Mononuclear cell (primary cell): ENCODE data around the gene ZEB2. TPM values are rescaled to one million over a fixed set of nuclear protein-coding genes. Genes with fewer than 3 reads are reported as not detected.

Experiments used
- H3K27me3 ChIP-seq: 2 replicates; pipeline ENCODE4 v1.6.0; 2011; ENCODE audit warnings: low read length, control low read depth; ENCODE audit not compliant: insufficient read depth
- H3K4me1 ChIP-seq: 2 replicates; pipeline ENCODE4 v1.5.1; 2011; ENCODE audit warnings: mild to moderate bottlenecking, low read length, control low read depth; ENCODE audit not compliant: insufficient read depth
- H3K4me3 ChIP-seq: 2 replicates; pipeline ENCODE4 v1.5.1; 2011; ENCODE audit warnings: mild to moderate bottlenecking, low read length, moderate library complexity
- H3K9me3 ChIP-seq: 2 replicates; pipeline ENCODE4 v1.5.1; 2011; ENCODE audit warnings: low read depth, mild to moderate bottlenecking, control low read depth, low read length
- total RNA-seq: library from RNA; depleted of rRNA; stranded (reverse); fragments of >200 nt; gene quantifications from one replicate; pipeline ENCODE4 v1.2.3, GENCODE V29; 2012

ZEB2 gene
- total RNA-seq, 1 donor = 511 TPM

GRCh38 chr2:144434425-144435222 is 85.3 kb downstream of the ZEB2 start:
- no peaks in the 10 kb centered on the region for H3K27me3 ChIP-seq
- no peaks in the 10 kb centered on the region for H3K9me3 ChIP-seq
- peaks cover 66% of the 10 kb centered on the region for H3K4me1 ChIP-seq
- no peak overlapping the region for H3K4me3 ChIP-seq

- Histone ChIP-seq H3K4me3 (no peak overlapping the region), H3K9me3 (no peaks in the 10 kb centered on the region), H3K27me3 (no peaks in the 10 kb centered on the region), H3K4me1 (peaks cover 60% of the 10 kb centered on the region)
Observed at GRCh38 chr2:144432921-144433320, 87.0 kb downstream of the ZEB2 start.

- Histone ChIP-seq H3K4me3 (no peak overlapping the region), H3K9me3 (no peaks in the 10 kb centered on the region), H3K27me3 (no peaks in the 10 kb centered on the region), H3K4me1 (peaks cover 66% of the 10 kb centered on the region)
Observed at GRCh38 chr2:144431998-144432397, 87.9 kb downstream of the ZEB2 start.

DNA sequence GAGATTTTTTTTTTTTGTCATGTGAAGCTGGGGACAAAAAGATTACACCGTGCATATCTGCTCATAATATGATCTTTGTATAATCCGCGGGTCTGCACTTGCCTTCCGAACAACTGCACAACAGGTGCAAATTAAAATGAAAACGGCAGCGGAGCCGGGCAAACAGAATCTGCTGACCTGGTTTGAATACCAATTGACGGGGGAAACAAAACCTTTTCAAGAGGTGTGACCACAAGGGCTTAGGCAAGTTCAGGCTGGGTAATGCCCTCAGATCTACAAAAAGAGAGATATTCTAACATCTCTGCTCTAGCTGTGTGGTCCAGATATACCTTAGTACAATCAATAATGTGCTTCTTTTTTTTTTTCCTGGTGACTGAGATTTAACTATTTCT is 88.5 kb downstream of the ZEB2 start:
- Histone ChIP-seq H3K9me3 (no peaks in the 10 kb centered on the region), H3K4me1 (peaks cover 69% of the 10 kb centered on the region), H3K27me3 (no peaks in the 10 kb centered on the region), H3K4me3 (no peak overlapping the region)

- Histone ChIP-seq H3K9me3 (no peaks in the 10 kb centered on the region), H3K27me3 (no peaks in the 10 kb centered on the region), H3K4me3 (no peak overlapping the region), H3K4me1 (peaks cover 71% of the 10 kb centered on the region)
Observed at GRCh38 chr2:144430722-144431391, 89.1 kb downstream of the ZEB2 start.

GRCh38 chr2:144429396-144430112 is 90.4 kb downstream of the ZEB2 start:
- H3K27me3 ChIP-seq = no peaks in the 10 kb centered on the region
- no peak overlapping the region for H3K4me3 ChIP-seq
- no peaks in the 10 kb centered on the region for H3K9me3 ChIP-seq
- H3K4me1 ChIP-seq = peaks cover 70% of the 10 kb centered on the region

DNA sequence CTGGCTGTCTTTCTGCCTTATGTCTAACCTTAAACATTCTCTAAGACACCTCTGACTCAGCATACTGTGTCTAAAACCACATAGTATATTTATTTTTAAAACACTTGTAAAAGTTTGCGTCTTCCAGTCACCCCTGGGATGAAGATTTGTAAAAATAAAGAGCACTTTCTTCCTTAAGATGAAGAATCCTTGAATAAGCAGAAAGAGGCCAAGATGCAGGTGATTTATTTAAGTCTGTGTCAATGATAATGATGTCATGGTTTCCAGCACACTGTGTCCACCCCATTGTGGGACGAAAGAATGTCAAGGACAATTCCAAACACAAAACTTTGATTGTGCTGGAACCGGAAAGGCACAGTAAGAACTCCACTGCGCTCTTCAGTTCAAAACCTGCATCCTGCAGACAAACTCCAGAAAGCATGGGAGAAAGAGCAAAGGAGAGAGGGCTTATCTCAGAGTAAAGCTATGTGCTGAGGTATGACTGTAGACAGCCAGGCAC is 92.9 kb downstream of the ZEB2 start:
- Histone ChIP-seq H3K27me3 (no peaks in the 10 kb centered on the region), H3K9me3 (no peaks in the 10 kb centered on the region), H3K4me3 (no peak overlapping the region), H3K4me1 (peaks cover 58% of the 10 kb centered on the region)

DNA sequence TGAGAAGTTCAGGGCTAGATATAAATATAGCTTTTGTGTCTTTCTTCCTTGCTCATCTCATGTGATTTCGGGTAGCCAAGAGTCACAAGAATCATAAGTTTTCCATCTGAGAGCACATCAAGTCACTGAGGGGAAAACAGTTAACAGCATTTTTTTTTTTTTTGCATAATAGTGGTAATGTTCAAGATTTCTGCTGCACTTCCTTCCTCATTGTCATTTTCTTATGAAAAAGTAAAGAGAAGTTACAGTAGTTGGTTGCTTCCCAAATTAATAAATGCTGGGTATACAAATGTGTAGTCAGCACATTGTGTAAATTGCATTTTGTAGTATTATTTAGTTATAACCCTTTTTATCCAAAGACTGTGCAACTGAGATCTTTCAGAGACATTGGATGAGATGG is 93.6 kb downstream of the ZEB2 start:
- no peaks in the 10 kb centered on the region for H3K9me3 ChIP-seq
- H3K27me3 ChIP-seq = no peaks in the 10 kb centered on the region
- H3K4me3 ChIP-seq = no peak overlapping the region
- peaks cover 57% of the 10 kb centered on the region for H3K4me1 ChIP-seq

DNA sequence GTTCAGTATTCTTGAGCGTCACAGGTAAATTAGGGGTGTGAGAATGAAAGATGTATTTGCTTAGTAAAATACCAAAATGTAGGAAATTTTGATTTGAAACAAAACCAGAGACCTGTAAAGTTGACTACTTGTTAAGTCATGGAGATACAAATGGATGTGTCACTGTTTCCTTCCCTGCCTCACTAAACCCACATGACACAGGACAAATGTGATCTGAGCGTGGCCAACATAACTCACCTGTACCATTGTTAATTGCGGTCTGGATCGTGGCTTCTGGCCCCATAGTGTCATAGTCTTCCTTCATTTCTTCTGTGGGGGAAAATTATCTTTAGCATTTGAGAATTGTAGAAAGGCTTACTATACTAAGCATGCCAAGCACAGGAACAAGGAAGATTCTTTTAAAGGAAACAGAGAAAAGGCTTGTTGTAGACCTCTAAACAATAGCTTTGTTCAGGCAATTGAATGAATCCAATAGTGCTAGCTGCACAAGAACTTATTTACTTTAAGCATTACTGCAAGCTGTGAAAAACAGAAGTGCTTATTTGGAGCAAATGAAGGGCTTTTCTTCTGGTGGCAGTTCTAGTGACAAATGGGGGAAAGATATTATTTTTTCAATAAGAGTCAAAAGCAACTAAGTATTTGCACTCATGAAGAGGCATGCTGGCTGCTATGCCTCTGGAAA is 95.2 kb downstream of the ZEB2 start:
- H3K27me3 ChIP-seq = no peaks in the 10 kb centered on the region
- H3K9me3 ChIP-seq = no peaks in the 10 kb centered on the region
- no peak overlapping the region for H3K4me3 ChIP-seq
- peaks cover 46% of the 10 kb centered on the region for H3K4me1 ChIP-seq

- Histone ChIP-seq H3K4me3 (no peak overlapping the region), H3K9me3 (no peaks in the 10 kb centered on the region), H3K4me1 (peaks cover 27% of the 10 kb centered on the region), H3K27me3 (no peaks in the 10 kb centered on the region)
Observed at GRCh38 chr2:144421606-144422510, 98.1 kb downstream of the ZEB2 start.

DNA sequence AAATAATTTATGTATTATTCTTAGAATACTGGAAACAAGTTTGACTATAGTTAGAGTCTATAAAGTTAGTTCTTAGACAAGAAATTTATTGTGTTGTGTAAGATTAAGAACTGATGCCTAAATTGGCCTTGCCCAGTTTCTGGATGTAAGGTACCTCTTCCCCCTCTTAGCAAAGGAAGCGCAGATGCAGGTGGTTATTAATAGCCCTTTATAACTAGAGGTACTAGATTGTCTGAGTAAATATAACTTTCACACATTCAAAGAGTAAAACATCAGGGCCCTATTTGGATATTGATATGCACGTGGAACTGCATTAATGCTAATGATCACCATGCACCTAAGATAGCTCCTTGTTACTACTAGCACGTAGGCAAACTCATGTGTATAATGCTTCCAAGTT is 100.7 kb downstream of the ZEB2 start:
- Histone ChIP-seq H3K9me3 (no peaks in the 10 kb centered on the region), H3K4me3 (no peak overlapping the region), H3K4me1 (peaks cover 25% of the 10 kb centered on the region), H3K27me3 (no peaks in the 10 kb centered on the region)

GRCh38 chr2:144415386-144415785 is 104.5 kb downstream of the ZEB2 start:
- Histone ChIP-seq H3K4me1 (peaks cover 36% of the 10 kb centered on the region), H3K9me3 (no peaks in the 10 kb centered on the region), H3K4me3 (no peak overlapping the region), H3K27me3 (no peaks in the 10 kb centered on the region)

DNA sequence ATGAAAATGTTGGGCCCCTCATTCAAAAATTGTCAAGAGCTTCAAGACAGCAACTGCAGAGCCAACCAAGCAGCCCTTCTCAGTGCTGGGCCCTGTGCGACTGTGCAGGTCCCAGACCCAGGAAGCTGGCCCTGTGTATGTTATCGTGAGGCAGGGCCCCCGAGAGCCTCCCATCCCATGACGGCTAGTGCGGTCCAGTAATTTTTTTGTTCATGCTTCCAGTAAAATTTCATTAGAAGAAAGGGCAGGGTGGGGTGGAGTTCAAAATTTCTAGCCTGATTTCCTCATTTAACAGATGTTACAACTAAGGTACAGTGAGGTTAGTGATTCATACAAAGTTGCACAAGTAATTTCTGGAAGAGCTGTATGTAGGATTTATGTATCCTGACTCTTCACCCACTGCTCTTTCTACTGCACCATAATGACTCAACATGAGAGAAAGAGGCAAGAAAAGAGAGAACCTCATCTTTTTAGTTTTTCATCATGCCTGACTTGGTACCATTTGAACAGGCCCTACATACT is 105.5 kb downstream of the ZEB2 start:
- no peak overlapping the region for H3K4me3 ChIP-seq
- H3K9me3 ChIP-seq = no peaks in the 10 kb centered on the region
- H3K4me1 ChIP-seq = peaks cover 36% of the 10 kb centered on the region
- H3K27me3 ChIP-seq = no peaks in the 10 kb centered on the region

DNA sequence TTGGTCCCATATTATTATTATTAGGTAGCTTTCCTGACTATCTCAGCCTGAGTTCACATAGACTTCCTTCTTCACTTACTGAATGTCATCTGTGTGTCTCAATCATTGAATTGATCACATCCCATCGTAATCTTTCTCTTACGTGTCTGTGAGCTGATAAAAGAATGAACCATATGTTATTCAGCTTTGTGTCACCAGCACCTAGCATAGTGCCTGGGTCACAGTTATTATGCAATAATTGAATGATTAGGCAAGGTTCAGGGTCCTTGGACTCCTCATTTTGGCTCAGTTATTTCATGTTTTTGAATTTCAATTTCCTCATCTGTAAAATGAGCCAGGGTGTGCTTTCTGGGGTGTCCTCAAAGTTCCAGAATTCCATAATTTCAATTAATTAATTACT is 107.2 kb downstream of the ZEB2 start:
- Histone ChIP-seq H3K4me1 (peaks cover 36% of the 10 kb centered on the region), H3K4me3 (no peak overlapping the region), H3K9me3 (no peaks in the 10 kb centered on the region), H3K27me3 (no peaks in the 10 kb centered on the region)
